SK-N-SH treated with all-trans-retinoic acid at 6 μM for 48 hours (cell line): ENCODE data around the gene GPR150.
A peak's percentile ranks its signal among the peaks of the same experiment; 100 is the strongest.

Experiments used
- ATAC-seq: fragments of 200-7000 bp; cut with Tn5 transposase; 3 replicates; pipeline ENCODE4 v1.9.1; 2020; ENCODE audit warnings: mild to moderate bottlenecking, moderate library complexity
- ARNTL ChIP-seq: fragments of 450-650 bp; formaldehyde crosslinking; IDR thresholded peaks from 2 replicates; pipeline ENCODE4 v1.5.0; 2020; ENCODE audit warnings: low read depth, mild to moderate bottlenecking, moderate library complexity, borderline replicate concordance
- CREB5 ChIP-seq: fragments of 250-450 bp; sonication (Bioruptor Pico); IDR thresholded peaks from 2 replicates; pipeline ENCODE4 v1.5.1; 2020; ENCODE audit warnings: low read depth, mild to moderate bottlenecking, moderate library complexity
- CSDC2 ChIP-seq: fragments of 250-450 bp; sonication (Bioruptor Pico); IDR thresholded peaks from 2 replicates; pipeline ENCODE4 v1.5.0; 2020; ENCODE audit warnings: mild to moderate bottlenecking, moderate library complexity
- CSRNP3 ChIP-seq: fragments of 250-450 bp; sonication (Bioruptor Pico); IDR thresholded peaks from 2 replicates; pipeline ENCODE4 v1.5.1; 2021; ENCODE audit warnings: mild to moderate bottlenecking, moderate library complexity
- ESRRG ChIP-seq: fragments of 250-450 bp; sonication (Bioruptor Pico); IDR thresholded peaks from 2 replicates; pipeline ENCODE4 v1.6.1; 2021; ENCODE audit warnings: mild to moderate bottlenecking
- ISL1 ChIP-seq: fragments of 250-450 bp; sonication (Bioruptor Pico); IDR thresholded peaks from 2 replicates; pipeline ENCODE4 v2.1.2; 2022; ENCODE audit warnings: mild to moderate bottlenecking, moderate library complexity
- OSR1 ChIP-seq: fragments of 250-450 bp; sonication (Bioruptor Pico); IDR thresholded peaks from 2 replicates; pipeline ENCODE4 v1.8.0; 2022; ENCODE audit warnings: moderate library complexity, mild to moderate bottlenecking, inconsistent platforms
- PATZ1 ChIP-seq: fragments of 250-450 bp; sonication (Bioruptor Pico); IDR thresholded peaks from 2 replicates; pipeline ENCODE4 v1.8.0; 2020; ENCODE audit warnings: mild to moderate bottlenecking, moderate library complexity, borderline replicate concordance
- POU6F1 ChIP-seq: fragments of 250-450 bp; sonication (Bioruptor Pico); IDR thresholded peaks from 2 replicates; pipeline ENCODE4 v1.8.0; 2021; ENCODE audit warnings: low read depth, mild to moderate bottlenecking, moderate library complexity, borderline replicate concordance
- PPARA ChIP-seq: fragments of 250-450 bp; sonication (Bioruptor Pico); IDR thresholded peaks from 2 replicates; pipeline ENCODE4 v1.5.0; 2020; ENCODE audit warnings: mild to moderate bottlenecking, borderline replicate concordance
- RARB ChIP-seq: fragments of 250-450 bp; sonication (Bioruptor Pico); IDR thresholded peaks from 2 replicates; pipeline ENCODE4 v1.8.0; 2021; ENCODE audit warnings: mild to moderate bottlenecking, moderate library complexity
- SNAI2 ChIP-seq: fragments of 250-450 bp; sonication (Bioruptor Pico); IDR thresholded peaks from 2 replicates; pipeline ENCODE4 v1.5.0; 2020; ENCODE audit warnings: mild to moderate bottlenecking, moderate library complexity
- TCF4 ChIP-seq: fragments of 250-450 bp; sonication (Bioruptor Pico); IDR thresholded peaks from 2 replicates; pipeline ENCODE4 v1.8.0; 2021; ENCODE audit warnings: mild to moderate bottlenecking, moderate library complexity, borderline replicate concordance
- TOX ChIP-seq: fragments of 250-450 bp; sonication (Bioruptor Pico); IDR thresholded peaks from 2 replicates; pipeline ENCODE4 v1.8.0; 2021; ENCODE audit warnings: mild to moderate bottlenecking, moderate library complexity, borderline replicate concordance
- TSHZ2 ChIP-seq: fragments of 250-450 bp; sonication (Bioruptor Pico); IDR thresholded peaks from 2 replicates; pipeline ENCODE4 v1.5.0; 2020; ENCODE audit warnings: mild to moderate bottlenecking, moderate library complexity
- ZC3H10 ChIP-seq: fragments of 250-450 bp; sonication (Bioruptor Pico); IDR thresholded peaks from 2 replicates; pipeline ENCODE4 v1.5.1; 2021; ENCODE audit warnings: mild to moderate bottlenecking, moderate library complexity
- ZFP3 ChIP-seq: fragments of 250-450 bp; sonication (Bioruptor Pico); IDR thresholded peaks from 2 replicates; pipeline ENCODE4 v1.5.0; 2020; ENCODE audit warnings: mild to moderate bottlenecking, moderate library complexity
- ZFP30 ChIP-seq: fragments of 450-650 bp; formaldehyde crosslinking; IDR thresholded peaks from 2 replicates; pipeline ENCODE4 v1.5.0; 2022; ENCODE audit warnings: mild to moderate bottlenecking, moderate library complexity
- ZNF565 ChIP-seq: fragments of 450-650 bp; formaldehyde crosslinking; conservative IDR thresholded peaks from 2 replicates; pipeline ENCODE4 v1.5.0; 2020; ENCODE audit warnings: low read depth, mild to moderate bottlenecking, moderate library complexity
- ZNF70 ChIP-seq: fragments of 450-650 bp; formaldehyde crosslinking; IDR thresholded peaks from 2 replicates; pipeline ENCODE4 v1.5.0; 2020; ENCODE audit warnings: mild to moderate bottlenecking, moderate library complexity
- ZNF8 ChIP-seq: fragments of 450-650 bp; formaldehyde crosslinking; IDR thresholded peaks from 2 replicates; pipeline ENCODE4 v1.5.0; 2020; ENCODE audit warnings: mild to moderate bottlenecking, moderate library complexity

Gene GPR150

GRCh38 chr5:95638632-95639031 lies 18.7 kb downstream of the GPR150 start:
- TF ChIP-seq PPARA (CRISPR knock-in tag) (no peak), TOX (CRISPR knock-in tag) (no peak), ZNF565 (CRISPR knock-in tag) (no peak), CSDC2 (CRISPR knock-in tag) (no peak), POU6F1 (CRISPR knock-in tag) (no peak), TCF4 (no peak), RARB (CRISPR knock-in tag) (no peak), ZFP30 (CRISPR knock-in tag) (no peak), PATZ1 (CRISPR knock-in tag) (no peak), OSR1 (CRISPR knock-in tag) (no peak), ZNF70 (no peak)
- no peak for ATAC-seq

GRCh38 chr5:95641741-95642220 lies 21.9 kb downstream of the GPR150 start:
- ATAC-seq = no peak
- TF ChIP-seq ZFP3 (CRISPR knock-in tag) (no peak), ARNTL (no peak)

DNA sequence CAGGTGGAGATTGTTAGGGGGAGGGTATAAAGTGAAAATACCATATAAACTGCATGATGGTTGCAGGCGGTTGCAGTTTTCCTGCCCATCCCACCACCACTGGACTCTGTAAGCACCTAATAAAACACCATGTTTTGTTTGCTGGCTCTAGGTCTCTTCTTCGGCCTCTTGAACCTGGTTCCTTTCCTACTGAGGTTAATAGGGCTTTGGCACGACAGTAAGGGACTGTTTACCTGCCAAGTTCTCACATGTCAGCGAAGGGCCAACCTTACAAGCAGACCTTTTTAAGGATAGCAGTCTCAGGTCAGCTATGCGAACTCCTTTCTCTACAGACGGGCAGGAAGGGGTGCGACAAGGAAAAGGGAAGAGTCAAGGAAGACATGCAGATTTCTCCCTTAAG lies 23.3 kb downstream of the GPR150 start:
- TF ChIP-seq TOX (CRISPR knock-in tag) (no peak), ZFP30 (CRISPR knock-in tag) (no peak), POU6F1 (CRISPR knock-in tag) (no peak), TSHZ2 (CRISPR knock-in tag) (no peak), ZC3H10 (CRISPR knock-in tag) (no peak), CREB5 (CRISPR knock-in tag) (no peak)
- ATAC-seq = no peak

DNA sequence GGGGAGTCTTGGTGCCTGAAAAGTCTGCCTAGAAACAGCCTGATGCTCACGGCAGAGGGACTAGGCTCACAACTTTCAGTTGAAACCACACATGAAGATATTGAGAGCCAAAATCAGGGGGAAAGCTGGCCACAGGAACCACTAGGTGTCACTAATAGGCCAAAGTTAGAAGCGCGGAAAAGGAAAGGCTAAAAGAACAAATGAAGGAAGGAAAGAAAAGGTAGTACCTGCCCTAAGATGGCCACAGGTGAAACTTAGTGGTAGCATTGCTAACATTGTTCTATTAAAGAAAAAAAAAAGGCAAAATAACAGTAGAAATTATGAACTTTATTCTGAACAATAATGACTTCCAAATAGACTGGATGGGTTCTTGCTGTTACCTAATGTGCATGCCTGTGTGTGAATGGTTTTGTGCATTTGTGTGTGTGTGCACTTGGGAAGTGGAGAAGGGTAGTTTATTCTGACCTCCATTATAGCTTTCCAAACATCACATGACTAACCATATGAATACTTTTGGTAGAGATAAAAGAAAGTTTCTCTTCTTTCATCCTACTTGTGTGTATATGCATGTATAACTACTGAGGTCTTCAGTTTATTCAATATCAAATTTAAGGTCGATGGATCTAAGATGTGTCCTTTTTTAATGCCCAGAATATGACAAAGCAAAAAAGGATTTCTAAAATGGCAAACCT lies 24.6 kb downstream of the GPR150 start:
- peak; percentile 39 for ATAC-seq
- TF ChIP-seq ZNF8 (CRISPR knock-in tag) (no peak), ZNF565 (CRISPR knock-in tag) (no peak), ARNTL (no peak), RARB (CRISPR knock-in tag) (no peak), TOX (CRISPR knock-in tag) (no peak), ESRRG (no peak), POU6F1 (CRISPR knock-in tag) (no peak), TCF4 (no peak), CREB5 (CRISPR knock-in tag) (no peak), ISL1 (CRISPR knock-in tag) (no peak), CSRNP3 (CRISPR knock-in tag) (no peak), SNAI2 (CRISPR knock-in tag) (no peak)
